Measurements from ENCODE around the gene TP53RK.

Gene TP53RK

GRCh38 chr20:46661659-46662058, 27.6 kb downstream of the TP53RK start:
- no peak overlapping the region for H3K27ac ChIP-seq (ENCODE audit: low read depth, low read length)
- H3K9ac ChIP-seq (ENCODE audit: low read depth in 1 of 2, low read length in 2 of 2): no peak overlapping the region
- H3K4me3 ChIP-seq (ENCODE audit: low read depth in 1 of 2, low read length in 2 of 2): no peak overlapping the region
- no peaks in the 10 kb centered on the region for H3K4me1 ChIP-seq (ENCODE audit: control insufficient read depth in 1 of 2, insufficient read depth in 2 of 2, low read length in 2 of 2)
- H3K9me3 ChIP-seq (ENCODE audit: control insufficient read depth in 1 of 2, low read length in 2 of 2): no peaks in the 10 kb centered on the region
- no peaks in the 10 kb centered on the region for H3K27me3 ChIP-seq (ENCODE audit: control insufficient read depth in 1 of 2, insufficient read depth in 2 of 2, low read length in 2 of 2)
- no peaks in the 10 kb centered on the region for H3K36me3 ChIP-seq (ENCODE audit: control insufficient read depth in 1 of 2, insufficient read depth in 2 of 2, low read length in 2 of 2)

- no peak overlapping the region for H3K9ac ChIP-seq (ENCODE audit: low read depth in 1 of 2, low read length in 2 of 2)
- H3K27me3 ChIP-seq (ENCODE audit: control insufficient read depth in 1 of 2, insufficient read depth in 2 of 2, low read length in 2 of 2): no peaks in the 10 kb centered on the region
- H3K4me3 ChIP-seq (ENCODE audit: low read depth in 1 of 2, low read length in 2 of 2): no peak overlapping the region
- no peaks in the 10 kb centered on the region for H3K4me1 ChIP-seq (ENCODE audit: control insufficient read depth in 1 of 2, insufficient read depth in 2 of 2, low read length in 2 of 2)
- H3K36me3 ChIP-seq (ENCODE audit: control insufficient read depth in 1 of 2, insufficient read depth in 2 of 2, low read length in 2 of 2): no peaks in the 10 kb centered on the region
- H3K27ac ChIP-seq (ENCODE audit: low read depth, low read length): no peak overlapping the region
- H3K9me3 ChIP-seq (ENCODE audit: control insufficient read depth in 1 of 2, low read length in 2 of 2): no peaks in the 10 kb centered on the region
These were observed 28.8 kb downstream of the TP53RK start for GRCh38 chr20:46660487-46660886.

GRCh38 chr20:46657618-46658017, 31.6 kb downstream of the TP53RK start:
- no peak overlapping the region for H3K27ac ChIP-seq (ENCODE audit: low read depth, low read length)
- no peaks in the 10 kb centered on the region for H3K36me3 ChIP-seq (ENCODE audit: control insufficient read depth in 1 of 2, insufficient read depth in 2 of 2, low read length in 2 of 2)
- H3K9ac ChIP-seq (ENCODE audit: low read depth in 1 of 2, low read length in 2 of 2): no peak overlapping the region
- H3K4me3 ChIP-seq (ENCODE audit: low read depth in 1 of 2, low read length in 2 of 2): no peak overlapping the region
- H3K27me3 ChIP-seq (ENCODE audit: control insufficient read depth in 1 of 2, insufficient read depth in 2 of 2, low read length in 2 of 2): no peaks in the 10 kb centered on the region
- no peaks in the 10 kb centered on the region for H3K9me3 ChIP-seq (ENCODE audit: control insufficient read depth in 1 of 2, low read length in 2 of 2)
- H3K4me1 ChIP-seq (ENCODE audit: control insufficient read depth in 1 of 2, insufficient read depth in 2 of 2, low read length in 2 of 2): no peaks in the 10 kb centered on the region

- Histone ChIP-seq H3K4me1 (ENCODE audit: control insufficient read depth in 1 of 2, insufficient read depth in 2 of 2, low read length in 2 of 2) (no peaks in the 10 kb centered on the region), H3K9me3 (ENCODE audit: control insufficient read depth in 1 of 2, low read length in 2 of 2) (no peaks in the 10 kb centered on the region), H3K27me3 (ENCODE audit: control insufficient read depth in 1 of 2, insufficient read depth in 2 of 2, low read length in 2 of 2) (no peaks in the 10 kb centered on the region), H3K27ac (ENCODE audit: low read depth, low read length) (no peak overlapping the region), H3K9ac (ENCODE audit: low read depth in 1 of 2, low read length in 2 of 2) (no peak overlapping the region), H3K4me3 (ENCODE audit: low read depth in 1 of 2, low read length in 2 of 2) (no peak overlapping the region), H3K36me3 (ENCODE audit: control insufficient read depth in 1 of 2, insufficient read depth in 2 of 2, low read length in 2 of 2) (no peaks in the 10 kb centered on the region)
These were observed 32.1 kb downstream of the TP53RK start for GRCh38 chr20:46657137-46657536.

- no peaks in the 10 kb centered on the region for H3K9me3 ChIP-seq (ENCODE audit: control insufficient read depth in 1 of 2, low read length in 2 of 2)
- H3K4me1 ChIP-seq (ENCODE audit: control insufficient read depth in 1 of 2, insufficient read depth in 2 of 2, low read length in 2 of 2): no peaks in the 10 kb centered on the region
- peaks cover 15% of the 10 kb centered on the region in 2 donors for H3K27me3 ChIP-seq (ENCODE audit: control insufficient read depth in 1 of 2, insufficient read depth in 2 of 2, low read length in 2 of 2)
- H3K9ac ChIP-seq (ENCODE audit: low read depth in 1 of 2, low read length in 2 of 2): no peak overlapping the region
- no peak overlapping the region for H3K4me3 ChIP-seq (ENCODE audit: low read depth in 1 of 2, low read length in 2 of 2)
- H3K36me3 ChIP-seq (ENCODE audit: control insufficient read depth in 1 of 2, insufficient read depth in 2 of 2, low read length in 2 of 2): no peaks in the 10 kb centered on the region
- no peak overlapping the region for H3K27ac ChIP-seq (ENCODE audit: low read depth, low read length)
These were observed 36.5 kb downstream of the TP53RK start for GRCh38 chr20:46652699-46653098.

GRCh38 chr20:46651091-46651962, 37.9 kb downstream of the TP53RK start, which contains the start of gene SLC13A3:
Gene SLC13A3, minus strand, starts transcription at chr20:46651459. Its CDS starts 38 bp downstream, at chr20:46651421.
- Histone ChIP-seq H3K9ac (ENCODE audit: low read depth in 1 of 2, low read length in 2 of 2) (no peak within 1 kb of the TSS), H3K27ac (ENCODE audit: low read depth, low read length) (no peak within 1 kb of the TSS), H3K27me3 (ENCODE audit: control insufficient read depth in 1 of 2, insufficient read depth in 2 of 2, low read length in 2 of 2) (peaks cover 15% of the 10 kb centered on the region in 2 donors), H3K9me3 (ENCODE audit: control insufficient read depth in 1 of 2, low read length in 2 of 2) (no peaks in the 10 kb centered on the region), H3K36me3 (ENCODE audit: control insufficient read depth in 1 of 2, insufficient read depth in 2 of 2, low read length in 2 of 2) (no peaks in the 10 kb centered on the region), H3K4me1 (ENCODE audit: control insufficient read depth in 1 of 2, insufficient read depth in 2 of 2, low read length in 2 of 2) (no peaks in the 10 kb centered on the region), H3K4me3 (ENCODE audit: low read depth in 1 of 2, low read length in 2 of 2) (no peak within 1 kb of the TSS)

GRCh38 chr20:46650575-46651090, 38.6 kb downstream of the TP53RK start:
- H3K36me3 ChIP-seq (ENCODE audit: control insufficient read depth in 1 of 2, insufficient read depth in 2 of 2, low read length in 2 of 2): no peaks in the 10 kb centered on the region
- H3K9me3 ChIP-seq (ENCODE audit: control insufficient read depth in 1 of 2, low read length in 2 of 2): no peaks in the 10 kb centered on the region
- H3K4me1 ChIP-seq (ENCODE audit: control insufficient read depth in 1 of 2, insufficient read depth in 2 of 2, low read length in 2 of 2): no peaks in the 10 kb centered on the region
- H3K4me3 ChIP-seq (ENCODE audit: low read depth in 1 of 2, low read length in 2 of 2): no peak overlapping the region
- H3K27ac ChIP-seq (ENCODE audit: low read depth, low read length): no peak overlapping the region
- peaks cover 15% of the 10 kb centered on the region in 2 donors for H3K27me3 ChIP-seq (ENCODE audit: control insufficient read depth in 1 of 2, insufficient read depth in 2 of 2, low read length in 2 of 2)
- no peak overlapping the region for H3K9ac ChIP-seq (ENCODE audit: low read depth in 1 of 2, low read length in 2 of 2)

GRCh38 chr20:46649965-46650542, 39.2 kb downstream of the TP53RK start:
- Histone ChIP-seq H3K9ac (ENCODE audit: low read depth in 1 of 2, low read length in 2 of 2) (no peak overlapping the region), H3K27me3 (ENCODE audit: control insufficient read depth in 1 of 2, insufficient read depth in 2 of 2, low read length in 2 of 2) (peaks cover 15% of the 10 kb centered on the region in 2 donors), H3K4me1 (ENCODE audit: control insufficient read depth in 1 of 2, insufficient read depth in 2 of 2, low read length in 2 of 2) (no peaks in the 10 kb centered on the region), H3K27ac (ENCODE audit: low read depth, low read length) (no peak overlapping the region), H3K36me3 (ENCODE audit: control insufficient read depth in 1 of 2, insufficient read depth in 2 of 2, low read length in 2 of 2) (no peaks in the 10 kb centered on the region), H3K9me3 (ENCODE audit: control insufficient read depth in 1 of 2, low read length in 2 of 2) (no peaks in the 10 kb centered on the region), H3K4me3 (ENCODE audit: low read depth in 1 of 2, low read length in 2 of 2) (no peak overlapping the region)

- H3K9me3 ChIP-seq (ENCODE audit: control insufficient read depth in 1 of 2, low read length in 2 of 2): no peaks in the 10 kb centered on the region
- H3K27me3 ChIP-seq (ENCODE audit: control insufficient read depth in 1 of 2, insufficient read depth in 2 of 2, low read length in 2 of 2): peaks cover 15% of the 10 kb centered on the region in 2 donors
- no peaks in the 10 kb centered on the region for H3K4me1 ChIP-seq (ENCODE audit: control insufficient read depth in 1 of 2, insufficient read depth in 2 of 2, low read length in 2 of 2)
- H3K27ac ChIP-seq (ENCODE audit: low read depth, low read length): no peak overlapping the region
- H3K4me3 ChIP-seq (ENCODE audit: low read depth in 1 of 2, low read length in 2 of 2): no peak overlapping the region
- no peak overlapping the region for H3K9ac ChIP-seq (ENCODE audit: low read depth in 1 of 2, low read length in 2 of 2)
- no peaks in the 10 kb centered on the region for H3K36me3 ChIP-seq (ENCODE audit: control insufficient read depth in 1 of 2, insufficient read depth in 2 of 2, low read length in 2 of 2)
These were observed 39.6 kb downstream of the TP53RK start for GRCh38 chr20:46649650-46649949.

GRCh38 chr20:46648903-46649649, 40.2 kb downstream of the TP53RK start:
- Histone ChIP-seq H3K36me3 (ENCODE audit: control insufficient read depth in 1 of 2, insufficient read depth in 2 of 2, low read length in 2 of 2) (no peaks in the 10 kb centered on the region), H3K9me3 (ENCODE audit: control insufficient read depth in 1 of 2, low read length in 2 of 2) (no peaks in the 10 kb centered on the region), H3K27me3 (ENCODE audit: control insufficient read depth in 1 of 2, insufficient read depth in 2 of 2, low read length in 2 of 2) (peaks cover 15% of the 10 kb centered on the region in 2 donors), H3K27ac (ENCODE audit: low read depth, low read length) (no peak overlapping the region), H3K4me3 (ENCODE audit: low read depth in 1 of 2, low read length in 2 of 2) (no peak overlapping the region), H3K4me1 (ENCODE audit: control insufficient read depth in 1 of 2, insufficient read depth in 2 of 2, low read length in 2 of 2) (no peaks in the 10 kb centered on the region), H3K9ac (ENCODE audit: low read depth in 1 of 2, low read length in 2 of 2) (no peak overlapping the region)

Measured in duodenal mucosa (tissue), 2 donors.